Neural cell (in vitro differentiated cells): ENCODE measurements around the gene C1orf185.

Experiments
- EP300 ChIP-seq: fragments of 450-650 bp; conservative IDR thresholded peaks from 2 replicates; pipeline ENCODE4 v1.6.1; 2014; ENCODE audit warnings: antibody characterized with exemption, mild to moderate bottlenecking, moderate library complexity; ENCODE audit not compliant: poor library complexity, severe bottlenecking
- MXI1 ChIP-seq: fragments of 450-650 bp; conservative IDR thresholded peaks from 2 replicates; pipeline ENCODE4 v1.6.1; 2014; ENCODE audit warnings: antibody characterized with exemption, mild to moderate bottlenecking; ENCODE audit not compliant: poor library complexity, severe bottlenecking
- TF ChIP-seq, protein P1 (sequence below): IDR thresholded peaks from 2 replicates; pipeline ENCODE4 v1.6.1; 2012; ENCODE audit warnings: borderline replicate concordance

DNA sequence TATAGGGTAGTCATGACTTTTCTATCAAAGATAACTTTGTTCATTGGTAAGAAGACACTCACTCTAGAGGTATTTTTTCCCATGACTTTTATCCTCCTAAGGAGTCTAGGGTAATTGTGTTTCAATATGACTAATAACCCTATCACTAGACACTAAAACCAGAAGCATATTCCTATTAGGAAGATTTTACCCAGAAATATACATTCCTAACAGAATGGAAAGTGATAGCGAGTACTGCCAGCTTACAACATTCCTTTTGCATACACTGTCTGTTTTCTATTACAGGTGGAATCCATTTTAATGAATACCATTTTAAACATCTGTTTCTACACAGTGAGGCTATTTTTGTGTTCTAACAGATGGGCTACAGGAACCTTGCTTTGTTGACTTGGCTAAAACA lies 31.4 kb upstream of the C1orf185 start:
- TF ChIP-seq EP300 (no peak), MXI1 (no peak)
- TF ChIP-seq, protein P1, sequence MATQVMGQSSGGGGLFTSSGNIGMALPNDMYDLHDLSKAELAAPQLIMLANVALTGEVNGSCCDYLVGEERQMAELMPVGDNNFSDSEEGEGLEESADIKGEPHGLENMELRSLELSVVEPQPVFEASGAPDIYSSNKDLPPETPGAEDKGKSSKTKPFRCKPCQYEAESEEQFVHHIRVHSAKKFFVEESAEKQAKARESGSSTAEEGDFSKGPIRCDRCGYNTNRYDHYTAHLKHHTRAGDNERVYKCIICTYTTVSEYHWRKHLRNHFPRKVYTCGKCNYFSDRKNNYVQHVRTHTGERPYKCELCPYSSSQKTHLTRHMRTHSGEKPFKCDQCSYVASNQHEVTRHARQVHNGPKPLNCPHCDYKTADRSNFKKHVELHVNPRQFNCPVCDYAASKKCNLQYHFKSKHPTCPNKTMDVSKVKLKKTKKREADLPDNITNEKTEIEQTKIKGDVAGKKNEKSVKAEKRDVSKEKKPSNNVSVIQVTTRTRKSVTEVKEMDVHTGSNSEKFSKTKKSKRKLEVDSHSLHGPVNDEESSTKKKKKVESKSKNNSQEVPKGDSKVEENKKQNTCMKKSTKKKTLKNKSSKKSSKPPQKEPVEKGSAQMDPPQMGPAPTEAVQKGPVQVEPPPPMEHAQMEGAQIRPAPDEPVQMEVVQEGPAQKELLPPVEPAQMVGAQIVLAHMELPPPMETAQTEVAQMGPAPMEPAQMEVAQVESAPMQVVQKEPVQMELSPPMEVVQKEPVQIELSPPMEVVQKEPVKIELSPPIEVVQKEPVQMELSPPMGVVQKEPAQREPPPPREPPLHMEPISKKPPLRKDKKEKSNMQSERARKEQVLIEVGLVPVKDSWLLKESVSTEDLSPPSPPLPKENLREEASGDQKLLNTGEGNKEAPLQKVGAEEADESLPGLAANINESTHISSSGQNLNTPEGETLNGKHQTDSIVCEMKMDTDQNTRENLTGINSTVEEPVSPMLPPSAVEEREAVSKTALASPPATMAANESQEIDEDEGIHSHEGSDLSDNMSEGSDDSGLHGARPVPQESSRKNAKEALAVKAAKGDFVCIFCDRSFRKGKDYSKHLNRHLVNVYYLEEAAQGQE, result no peak
